ENCODE results near the gene MOB4. TPM values are rescaled to one million over a fixed set of nuclear protein-coding genes. Genes with fewer than 3 reads are reported as not detected.

MOB4 gene
- total RNA-seq, 2 experiments from 2014 or later = 19.8 to 21.7 TPM

GRCh38 chr2:197500503-197501131, 15.2 kb upstream of the MOB4 start:
- H3K27me3 Mint-ChIP-seq = no peaks in the 10 kb centered on the region
- peaks cover 45% of the 10 kb centered on the region for H3K4me1 Mint-ChIP-seq
- peak overlapping the region; percentile 96 for H3K4me3 Mint-ChIP-seq
- H3K27ac Mint-ChIP-seq = peak overlapping the region; percentile 93
- peaks cover 77% of the 10 kb centered on the region for H3K36me3 Mint-ChIP-seq
- DNase-seq = no peak
- no peaks in the 10 kb centered on the region for H3K9me3 Mint-ChIP-seq

DNA sequence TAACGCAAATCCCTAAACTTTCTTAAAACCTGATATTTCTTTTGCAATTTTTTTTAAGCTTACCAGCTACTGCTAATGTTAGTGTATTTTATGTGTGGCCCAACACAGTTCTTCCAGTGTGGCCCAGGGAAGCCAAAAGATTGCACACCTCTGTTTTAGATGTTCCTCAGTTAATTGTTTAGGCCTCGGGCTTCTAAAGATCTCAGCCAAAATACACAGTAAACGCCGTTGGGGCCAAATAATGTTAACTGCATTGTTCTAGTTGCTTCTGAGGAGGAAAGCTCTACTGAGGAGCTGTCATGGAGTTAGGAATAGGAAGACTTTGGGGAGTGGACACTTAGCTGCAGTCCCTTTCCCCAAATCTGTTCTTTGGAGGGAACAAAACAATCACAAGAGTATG, 13.7 kb upstream of the MOB4 start:
- Mint-ChIP-seq H3K4me1 (peaks cover 30% of the 10 kb centered on the region), H3K36me3 (peaks cover 65% of the 10 kb centered on the region), H3K27ac (peak overlapping the region; percentile 93)

GRCh38 chr2:197502685-197503084, 13.2 kb upstream of the MOB4 start:
- Mint-ChIP-seq H3K36me3 (peaks cover 60% of the 10 kb centered on the region), H3K27ac (peak overlapping the region; percentile 93)
- no peak for DNase-seq

More for the DNA sequence above, 13.7 kb upstream of the MOB4 start:
- no peak for DNase-seq
- peak overlapping the region; percentile 96 for H3K4me3 Mint-ChIP-seq
- no peaks in the 10 kb centered on the region for H3K27me3 Mint-ChIP-seq
- no peaks in the 10 kb centered on the region for H3K9me3 Mint-ChIP-seq

GRCh38 chr2:197504000-197504399, 11.9 kb upstream of the MOB4 start:
- Mint-ChIP-seq H3K27me3 (no peaks in the 10 kb centered on the region), H3K4me1 (peaks cover 25% of the 10 kb centered on the region), H3K4me3 (peak overlapping the region; percentile 22), H3K9me3 (no peaks in the 10 kb centered on the region), H3K36me3 (peaks cover 54% of the 10 kb centered on the region), H3K27ac (peak overlapping the region; percentile 72)
- DNase-seq = no peak

More at GRCh38 chr2:197502685-197503084, 13.2 kb upstream of the MOB4 start:
- Mint-ChIP-seq H3K4me3 (peak overlapping the region; percentile 96), H3K27me3 (no peaks in the 10 kb centered on the region), H3K9me3 (no peaks in the 10 kb centered on the region), H3K4me1 (peaks cover 25% of the 10 kb centered on the region)

GRCh38 chr2:197504512-197504911, 11.4 kb upstream of the MOB4 start:
- H3K4me1 Mint-ChIP-seq = peaks cover 25% of the 10 kb centered on the region
- no peaks in the 10 kb centered on the region for H3K9me3 Mint-ChIP-seq
- H3K27me3 Mint-ChIP-seq = no peaks in the 10 kb centered on the region
- no peak overlapping the region for H3K4me3 Mint-ChIP-seq
- DNase-seq = no peak
- peaks cover 53% of the 10 kb centered on the region for H3K36me3 Mint-ChIP-seq
- H3K27ac Mint-ChIP-seq = peak overlapping the region; percentile 72

GRCh38 chr2:197506658-197507057, 9.2 kb upstream of the MOB4 start:
- Mint-ChIP-seq H3K27me3 (no peaks in the 10 kb centered on the region), H3K9me3 (no peaks in the 10 kb centered on the region), H3K27ac (no peak overlapping the region), H3K36me3 (peaks cover 42% of the 10 kb centered on the region), H3K4me3 (no peak overlapping the region), H3K4me1 (peaks cover 28% of the 10 kb centered on the region)
- no peak for DNase-seq

GRCh38 chr2:197513915-197514314, 2.0 kb upstream of the MOB4 start:
- Mint-ChIP-seq H3K4me1 (peaks cover 24% of the 10 kb centered on the region), H3K4me3 (no peak overlapping the region)

GRCh38 chr2:197514754-197515153, 1.1 kb upstream of the MOB4 start:
- Mint-ChIP-seq H3K9me3 (peaks cover 2% of the 10 kb centered on the region), H3K4me1 (peaks cover 30% of the 10 kb centered on the region), H3K27me3 (no peaks in the 10 kb centered on the region), H3K27ac (peak overlapping the region; percentile 92), H3K36me3 (peaks cover 18% of the 10 kb centered on the region), H3K4me3 (peak overlapping the region; percentile 97)
- no peak for DNase-seq

More at GRCh38 chr2:197513915-197514314, 2.0 kb upstream of the MOB4 start:
- Mint-ChIP-seq H3K27me3 (no peaks in the 10 kb centered on the region), H3K9me3 (no peaks in the 10 kb centered on the region), H3K27ac (no peak overlapping the region), H3K36me3 (peaks cover 13% of the 10 kb centered on the region)
- no peak for DNase-seq

DNA sequence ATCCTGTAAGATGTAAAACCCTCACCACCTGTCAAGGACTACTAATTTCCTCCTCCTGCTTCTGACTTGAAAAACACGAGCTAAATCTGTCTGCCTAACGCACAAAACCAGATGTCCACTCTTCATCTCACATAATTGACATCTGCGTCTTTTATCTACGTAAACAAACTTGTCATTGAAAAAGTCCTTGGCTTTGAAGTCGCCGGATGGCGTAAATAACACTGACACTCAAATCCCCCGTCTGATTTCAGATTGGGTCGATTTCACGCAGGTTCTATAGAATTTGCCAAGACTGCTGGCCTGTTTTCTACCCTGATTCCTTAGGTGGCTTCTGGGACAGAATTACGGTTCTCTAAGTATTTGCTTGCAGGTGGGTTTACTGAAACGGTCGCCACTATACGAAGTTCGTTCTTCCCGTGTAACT, 539 bp upstream of the MOB4 start:
- Mint-ChIP-seq H3K27ac (peak overlapping the region; percentile 92), H3K4me3 (peak overlapping the region; percentile 97), H3K4me1 (peaks cover 30% of the 10 kb centered on the region), H3K36me3 (peaks cover 24% of the 10 kb centered on the region), H3K9me3 (peaks cover 2% of the 10 kb centered on the region), H3K27me3 (no peaks in the 10 kb centered on the region)
- DNase-seq = no peak

GRCh38 chr2:197516393-197516761, 511 bp downstream of the MOB4 start:
- no peaks in the 10 kb centered on the region for H3K27me3 Mint-ChIP-seq
- peak overlapping the region; percentile 97 for H3K4me3 Mint-ChIP-seq
- peaks cover 27% of the 10 kb centered on the region for H3K4me1 Mint-ChIP-seq
- H3K27ac Mint-ChIP-seq = peak overlapping the region; percentile 89
- H3K36me3 Mint-ChIP-seq = peaks cover 29% of the 10 kb centered on the region
- peaks cover 8% of the 10 kb centered on the region for H3K9me3 Mint-ChIP-seq
- no peak for DNase-seq

DNA sequence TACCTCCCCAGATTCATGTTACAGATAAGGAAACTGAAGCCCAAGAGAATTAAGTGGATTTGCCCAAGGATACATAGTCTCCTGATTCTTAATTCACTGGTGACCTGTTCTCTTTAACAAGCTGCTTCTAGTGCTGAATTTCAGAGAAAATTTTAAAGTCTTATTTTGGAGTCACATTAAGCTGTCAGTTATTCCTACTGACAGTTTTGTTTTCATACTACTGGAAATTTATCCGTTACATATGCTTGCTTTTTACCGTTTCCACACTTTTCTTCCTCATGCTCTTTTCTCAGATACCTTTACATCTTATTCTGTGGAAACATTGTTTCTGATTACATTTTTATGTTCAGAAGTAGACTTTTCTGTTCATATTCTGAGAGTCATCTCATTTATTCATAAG, 1.3 kb downstream of the MOB4 start:
- peak overlapping the region; percentile 89 for H3K27ac Mint-ChIP-seq
- peak overlapping the region; percentile 97 for H3K4me3 Mint-ChIP-seq
- DNase-seq = no peak
- H3K27me3 Mint-ChIP-seq = no peaks in the 10 kb centered on the region
- H3K9me3 Mint-ChIP-seq = peaks cover 8% of the 10 kb centered on the region
- H3K4me1 Mint-ChIP-seq = peaks cover 28% of the 10 kb centered on the region
- H3K36me3 Mint-ChIP-seq = peaks cover 35% of the 10 kb centered on the region

DNA sequence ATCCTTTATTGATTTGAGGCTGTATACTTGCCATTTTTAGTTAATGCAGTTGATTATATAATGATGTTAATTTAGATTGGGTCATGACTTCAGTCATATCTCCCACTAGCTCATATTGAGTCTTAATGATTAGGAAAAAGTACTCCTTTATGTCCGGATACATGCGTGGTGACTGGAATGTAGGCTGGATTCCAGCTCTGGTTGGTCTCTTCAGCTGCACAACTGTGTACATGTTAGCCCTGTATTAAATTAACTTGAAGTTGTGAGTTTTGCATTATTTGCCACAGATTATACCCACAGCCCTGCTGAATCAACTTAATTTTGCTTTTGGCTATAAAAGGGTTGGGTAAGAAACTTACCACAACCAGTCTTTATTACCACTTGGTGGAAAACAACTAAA, 22.5 kb downstream of the MOB4 start:
- no peak for DNase-seq
- Mint-ChIP-seq H3K4me3 (no peak overlapping the region), H3K36me3 (peaks cover 51% of the 10 kb centered on the region), H3K9me3 (peaks cover 3% of the 10 kb centered on the region), H3K27ac (no peak overlapping the region), H3K4me1 (peaks cover 28% of the 10 kb centered on the region), H3K27me3 (no peaks in the 10 kb centered on the region)

DNA sequence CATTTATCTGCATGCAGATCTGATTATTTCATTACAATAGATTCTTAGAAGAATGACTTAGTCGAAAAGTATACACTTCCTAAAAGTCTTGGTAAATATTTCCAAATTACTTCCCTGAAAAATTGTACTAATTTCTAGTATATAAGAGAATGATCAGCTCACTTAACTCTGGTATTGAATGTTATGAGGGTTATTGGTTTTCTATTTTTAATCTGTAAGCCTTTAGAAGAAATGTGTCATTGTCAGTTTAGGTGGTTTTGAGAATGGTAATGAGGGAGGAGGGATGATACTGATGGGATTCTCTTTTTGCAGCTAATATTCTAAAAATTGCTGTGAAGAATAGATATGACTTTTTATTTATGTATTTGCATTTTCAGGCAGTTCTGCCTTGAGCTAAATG, 23.9 kb downstream of the MOB4 start:
- DNase-seq = no peak
- Mint-ChIP-seq H3K9me3 (no peaks in the 10 kb centered on the region), H3K27ac (no peak overlapping the region), H3K27me3 (no peaks in the 10 kb centered on the region), H3K4me3 (no peak overlapping the region), H3K4me1 (peaks cover 18% of the 10 kb centered on the region), H3K36me3 (peaks cover 40% of the 10 kb centered on the region)

- H3K27ac Mint-ChIP-seq = no peak overlapping the region
- H3K4me3 Mint-ChIP-seq = no peak overlapping the region
- H3K36me3 Mint-ChIP-seq = peaks cover 32% of the 10 kb centered on the region
- no peaks in the 10 kb centered on the region for H3K27me3 Mint-ChIP-seq
- no peaks in the 10 kb centered on the region for H3K9me3 Mint-ChIP-seq
- H3K4me1 Mint-ChIP-seq = peaks cover 16% of the 10 kb centered on the region
- DNase-seq = no peak
Measured at GRCh38 chr2:197543206-197543605, 27.3 kb downstream of the MOB4 start.

DNA sequence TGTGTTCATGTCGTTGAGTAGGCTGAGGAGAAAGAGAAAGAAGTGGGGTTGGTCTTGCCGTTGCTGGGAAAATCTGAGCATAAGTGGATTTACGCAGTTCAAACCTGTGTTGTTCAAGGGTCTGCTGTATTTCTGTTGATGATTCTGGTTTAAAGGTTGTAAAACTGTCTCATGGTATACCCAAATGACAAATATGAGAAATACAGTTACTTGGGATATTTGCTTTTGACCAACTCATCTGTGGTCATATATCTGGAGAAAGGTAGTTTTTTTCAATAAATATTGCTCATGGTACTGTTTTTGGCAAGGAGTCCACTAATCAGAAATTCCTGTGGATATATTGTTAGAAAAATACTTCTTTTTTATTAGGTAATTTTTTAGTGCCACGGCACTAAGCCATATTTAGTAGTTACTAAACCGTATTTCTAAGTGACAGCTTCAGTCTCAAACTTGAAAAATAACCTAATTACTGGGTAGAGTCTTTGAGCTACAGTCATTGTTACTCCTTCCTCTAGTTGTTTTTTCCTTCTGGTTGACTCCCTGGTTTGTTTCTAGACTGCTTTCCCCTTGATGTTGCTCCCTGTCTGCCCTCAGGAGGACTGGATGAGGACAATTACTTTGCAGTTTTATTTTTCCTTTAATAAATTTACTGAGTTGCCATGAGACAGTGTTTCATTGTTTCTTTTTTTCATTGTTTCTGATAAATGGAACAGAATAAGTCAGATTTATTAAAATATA, 31.5 kb downstream of the MOB4 start:
- no peak for DNase-seq
- no peaks in the 10 kb centered on the region for H3K9me3 Mint-ChIP-seq
- no peaks in the 10 kb centered on the region for H3K27me3 Mint-ChIP-seq
- H3K4me1 Mint-ChIP-seq = peaks cover 1% of the 10 kb centered on the region
- H3K27ac Mint-ChIP-seq = no peak overlapping the region
- H3K4me3 Mint-ChIP-seq = no peak overlapping the region
- peaks cover 17% of the 10 kb centered on the region for H3K36me3 Mint-ChIP-seq

DNA sequence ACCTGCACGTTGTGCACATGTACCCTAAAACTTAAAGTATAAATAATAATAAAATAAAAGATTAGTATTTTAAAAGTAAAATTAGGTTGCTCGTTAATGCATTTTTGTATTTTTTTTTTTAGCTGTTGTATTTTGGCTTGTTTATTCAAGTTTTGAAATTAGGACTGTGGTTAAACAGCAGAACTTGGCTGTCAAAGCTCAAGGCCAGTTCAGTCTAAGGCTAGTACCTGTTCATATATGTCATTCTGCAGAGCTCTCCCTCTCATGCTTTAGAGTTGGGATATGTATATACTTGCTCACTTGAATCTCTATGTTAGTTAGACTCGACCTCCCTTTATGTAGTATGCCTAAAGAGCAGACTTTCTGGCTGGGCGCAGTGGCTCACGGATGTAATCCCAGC, 32.7 kb downstream of the MOB4 start:
- no peak overlapping the region for H3K27ac Mint-ChIP-seq

More for the DNA sequence above, 32.7 kb downstream of the MOB4 start:
- Mint-ChIP-seq H3K36me3 (peaks cover 23% of the 10 kb centered on the region), H3K27me3 (no peaks in the 10 kb centered on the region), H3K4me3 (no peak overlapping the region), H3K9me3 (no peaks in the 10 kb centered on the region), H3K4me1 (peaks cover 1% of the 10 kb centered on the region)
- DNase-seq = no peak

All from activated naive CD8-positive, alpha-beta T cell treated with anti-CD3 and anti-CD28 coated beads for 36 hours (primary cell).